Spleen (tissue), 7 donors: ENCODE results near the gene THRAP3.

ENCODE experiments used
- POLR2A ChIP-seq, 3 donors: fragments of 450-650 bp; IDR thresholded peaks; one replicate each; pipeline ENCODE4 v1.5.1; 2017; ENCODE audit warnings: antibody characterized with exemption in 3 of 3, mild to moderate bottlenecking in 1 of 3
- POLR2AphosphoS5 ChIP-seq, 3 donors: sonication (generic); formaldehyde crosslinking; IDR thresholded peaks; one replicate each; pipeline ENCODE4 v1.5.1; 2017; ENCODE audit warnings: antibody characterized with exemption in 3 of 3
- TF ChIP-seq, protein P1 (sequence below), 11 experiments: fragments of 200-600 bp in 7 of 11; fragments of 450-650 bp in 4 of 11; sonication (generic) in 4 of 11; IDR thresholded peaks in 8 of 11; conservative IDR thresholded peaks in 3 of 11; 1 replicate in 7 of 11; 2 replicates in 4 of 11; pipeline versions ENCODE4 v1.4.0 to v1.8.0; 2016 to 2021; ENCODE audit warnings: antibody characterized with exemption in 11 of 11, inconsistent platforms in 4 of 11, mild to moderate bottlenecking in 1 of 11
- donor health status: DM: no; HTN: no; CAD: no; lungs with moderate emphysema.
- donor health status: DM: no; HTN: no; CAD: no.
- donor health status: DM: no; HTN: no; CAD: no.

DNA sequence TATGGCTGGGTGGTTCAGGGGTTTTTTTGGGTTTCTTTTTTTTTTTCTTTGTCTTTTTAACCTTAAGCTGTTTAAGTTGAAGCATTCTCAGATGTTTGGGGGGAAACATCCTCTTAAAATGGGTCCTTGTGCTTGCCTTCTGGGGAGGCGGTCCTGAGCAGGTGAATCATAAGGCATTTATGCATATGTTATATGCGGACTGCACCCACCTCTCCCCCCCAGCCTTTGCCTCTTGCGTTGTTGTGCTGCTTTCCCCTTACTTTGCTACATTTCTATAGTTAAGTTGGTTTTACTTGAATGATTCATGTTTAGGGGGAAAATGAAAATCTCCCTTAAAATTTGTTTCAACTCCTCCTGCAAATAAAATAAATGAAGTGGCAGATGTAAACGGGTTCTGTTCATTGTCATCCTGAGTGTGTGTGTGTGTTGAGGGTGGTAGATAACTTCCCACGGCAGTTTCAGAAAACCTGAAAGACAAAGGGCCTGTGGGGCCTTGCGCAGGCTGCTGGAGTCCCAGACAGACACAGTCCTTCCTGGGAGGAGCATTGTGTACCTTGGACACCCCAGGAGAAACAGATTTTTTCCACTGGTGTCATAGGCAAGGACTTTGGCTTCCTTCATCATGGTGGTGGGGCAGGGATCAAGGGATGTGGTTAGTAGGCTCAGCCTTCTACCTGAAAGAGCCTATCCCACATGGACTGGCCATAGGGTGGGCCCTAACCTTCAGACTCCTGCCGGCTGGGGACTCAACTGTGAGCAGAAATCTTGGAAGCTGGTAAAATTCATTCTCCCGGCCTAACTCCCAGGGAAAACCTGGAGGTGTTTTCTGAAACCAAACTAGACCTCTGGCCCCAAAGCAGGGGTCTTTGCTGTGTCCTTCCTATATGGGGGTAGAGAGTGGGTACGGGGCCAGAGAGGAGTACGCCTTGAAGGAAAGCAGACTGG lies 81.0 kb downstream of the THRAP3 start:
- TF ChIP-seq, protein P1, sequence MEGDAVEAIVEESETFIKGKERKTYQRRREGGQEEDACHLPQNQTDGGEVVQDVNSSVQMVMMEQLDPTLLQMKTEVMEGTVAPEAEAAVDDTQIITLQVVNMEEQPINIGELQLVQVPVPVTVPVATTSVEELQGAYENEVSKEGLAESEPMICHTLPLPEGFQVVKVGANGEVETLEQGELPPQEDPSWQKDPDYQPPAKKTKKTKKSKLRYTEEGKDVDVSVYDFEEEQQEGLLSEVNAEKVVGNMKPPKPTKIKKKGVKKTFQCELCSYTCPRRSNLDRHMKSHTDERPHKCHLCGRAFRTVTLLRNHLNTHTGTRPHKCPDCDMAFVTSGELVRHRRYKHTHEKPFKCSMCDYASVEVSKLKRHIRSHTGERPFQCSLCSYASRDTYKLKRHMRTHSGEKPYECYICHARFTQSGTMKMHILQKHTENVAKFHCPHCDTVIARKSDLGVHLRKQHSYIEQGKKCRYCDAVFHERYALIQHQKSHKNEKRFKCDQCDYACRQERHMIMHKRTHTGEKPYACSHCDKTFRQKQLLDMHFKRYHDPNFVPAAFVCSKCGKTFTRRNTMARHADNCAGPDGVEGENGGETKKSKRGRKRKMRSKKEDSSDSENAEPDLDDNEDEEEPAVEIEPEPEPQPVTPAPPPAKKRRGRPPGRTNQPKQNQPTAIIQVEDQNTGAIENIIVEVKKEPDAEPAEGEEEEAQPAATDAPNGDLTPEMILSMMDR (IDR thresholded peaks at IDR 0.05 in 8 of 11, conservative IDR thresholded peaks at IDR 0.05 in 3 of 11): no peak
- TF ChIP-seq POLR2A (IDR thresholded peaks at IDR 0.05) (no peak), POLR2AphosphoS5 (IDR thresholded peaks at IDR 0.05) (no peak)
